ENCODE measurements around the gene BFAR. TPM values are rescaled to one million over a fixed set of nuclear protein-coding genes. Genes with fewer than 3 reads are reported as not detected.

Gene BFAR
- polyA plus RNA-seq, 1 of the 3 experiments (the other 2 are of a cell fraction) = 48.3 TPM

DNA sequence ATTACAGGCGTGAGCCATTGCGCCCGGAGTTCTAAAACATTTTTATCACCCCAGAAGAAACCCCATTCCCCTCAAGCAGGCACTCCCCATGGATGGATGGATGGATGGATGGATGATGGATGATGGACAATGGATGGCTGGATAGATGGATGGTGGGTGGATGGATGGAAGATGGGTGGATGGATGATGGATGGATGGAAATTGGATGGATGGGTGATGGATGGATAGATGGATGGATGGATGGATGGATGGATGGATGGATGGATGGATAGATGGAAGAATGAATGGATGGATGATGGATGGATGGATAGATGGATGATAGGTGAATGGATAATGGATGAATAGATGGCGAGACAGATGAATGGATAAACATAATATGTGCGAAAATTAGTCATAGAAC lies 44.9 kb downstream of the BFAR start:
- no peak for DNase-seq
- no peaks in the 10 kb centered on the region for H3K4me1 ChIP-seq (ENCODE audit: control insufficient read depth in 1 of 2, insufficient read depth in 2 of 2, low read depth in 1 of 2, low read length in 1 of 2)
- no peaks in the 10 kb centered on the region for H3K9me2 ChIP-seq
- no peak overlapping the region for H3K4me2 ChIP-seq
- no peaks in the 10 kb centered on the region for H4K20me1 ChIP-seq (ENCODE audit: insufficient read depth)
- no peak overlapping the region for H3K27ac ChIP-seq (ENCODE audit: low read depth in 2 of 2, low read length in 1 of 2)
- no peak overlapping the region for H3K9ac ChIP-seq
- no peaks in the 10 kb centered on the region for H3K9me3 ChIP-seq
- H3K79me2 ChIP-seq (ENCODE audit: insufficient read depth) = no peaks in the 10 kb centered on the region
- no peaks in the 10 kb centered on the region; the same call in 1 of the 2 replicates for H3K27me3 ChIP-seq (ENCODE audit: insufficient read depth)
- ChIA-PET CTCF (no interaction called here), POLR2A (interaction anchor here (0.6 kb wide), 1 partner anchor 21 kb away, joined by 3 read pairs; no protein-coding TSS in a partner anchor)
- H3F3A ChIP-seq (replicated peaks; ENCODE audit: insufficient read depth) = no peaks in the 10 kb centered on the region
- no peak overlapping the region for H3K4me3 ChIP-seq (ENCODE audit: low read depth in 2 of 2, low read length in 1 of 2)
- 73% methylated on average over 5 of the region's 5 CpGs for WGBS (ENCODE audit: low lambda C conversion rate)
- no peak overlapping the region for H2AFZ ChIP-seq (ENCODE audit: low read depth)
- TF ChIP-seq JUND (IDR thresholded peaks at IDR 0.05) = no peak
- TF ChIP-seq, protein P1, sequence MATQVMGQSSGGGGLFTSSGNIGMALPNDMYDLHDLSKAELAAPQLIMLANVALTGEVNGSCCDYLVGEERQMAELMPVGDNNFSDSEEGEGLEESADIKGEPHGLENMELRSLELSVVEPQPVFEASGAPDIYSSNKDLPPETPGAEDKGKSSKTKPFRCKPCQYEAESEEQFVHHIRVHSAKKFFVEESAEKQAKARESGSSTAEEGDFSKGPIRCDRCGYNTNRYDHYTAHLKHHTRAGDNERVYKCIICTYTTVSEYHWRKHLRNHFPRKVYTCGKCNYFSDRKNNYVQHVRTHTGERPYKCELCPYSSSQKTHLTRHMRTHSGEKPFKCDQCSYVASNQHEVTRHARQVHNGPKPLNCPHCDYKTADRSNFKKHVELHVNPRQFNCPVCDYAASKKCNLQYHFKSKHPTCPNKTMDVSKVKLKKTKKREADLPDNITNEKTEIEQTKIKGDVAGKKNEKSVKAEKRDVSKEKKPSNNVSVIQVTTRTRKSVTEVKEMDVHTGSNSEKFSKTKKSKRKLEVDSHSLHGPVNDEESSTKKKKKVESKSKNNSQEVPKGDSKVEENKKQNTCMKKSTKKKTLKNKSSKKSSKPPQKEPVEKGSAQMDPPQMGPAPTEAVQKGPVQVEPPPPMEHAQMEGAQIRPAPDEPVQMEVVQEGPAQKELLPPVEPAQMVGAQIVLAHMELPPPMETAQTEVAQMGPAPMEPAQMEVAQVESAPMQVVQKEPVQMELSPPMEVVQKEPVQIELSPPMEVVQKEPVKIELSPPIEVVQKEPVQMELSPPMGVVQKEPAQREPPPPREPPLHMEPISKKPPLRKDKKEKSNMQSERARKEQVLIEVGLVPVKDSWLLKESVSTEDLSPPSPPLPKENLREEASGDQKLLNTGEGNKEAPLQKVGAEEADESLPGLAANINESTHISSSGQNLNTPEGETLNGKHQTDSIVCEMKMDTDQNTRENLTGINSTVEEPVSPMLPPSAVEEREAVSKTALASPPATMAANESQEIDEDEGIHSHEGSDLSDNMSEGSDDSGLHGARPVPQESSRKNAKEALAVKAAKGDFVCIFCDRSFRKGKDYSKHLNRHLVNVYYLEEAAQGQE (IDR thresholded peaks at IDR 0.05; ENCODE audit: low read depth, low read length) = no peak
- no peak for TF ChIP-seq TAF1 (IDR thresholded peaks at IDR 0.05; ENCODE audit: borderline replicate concordance, low read depth, low read length)
- TF ChIP-seq, protein P2, sequence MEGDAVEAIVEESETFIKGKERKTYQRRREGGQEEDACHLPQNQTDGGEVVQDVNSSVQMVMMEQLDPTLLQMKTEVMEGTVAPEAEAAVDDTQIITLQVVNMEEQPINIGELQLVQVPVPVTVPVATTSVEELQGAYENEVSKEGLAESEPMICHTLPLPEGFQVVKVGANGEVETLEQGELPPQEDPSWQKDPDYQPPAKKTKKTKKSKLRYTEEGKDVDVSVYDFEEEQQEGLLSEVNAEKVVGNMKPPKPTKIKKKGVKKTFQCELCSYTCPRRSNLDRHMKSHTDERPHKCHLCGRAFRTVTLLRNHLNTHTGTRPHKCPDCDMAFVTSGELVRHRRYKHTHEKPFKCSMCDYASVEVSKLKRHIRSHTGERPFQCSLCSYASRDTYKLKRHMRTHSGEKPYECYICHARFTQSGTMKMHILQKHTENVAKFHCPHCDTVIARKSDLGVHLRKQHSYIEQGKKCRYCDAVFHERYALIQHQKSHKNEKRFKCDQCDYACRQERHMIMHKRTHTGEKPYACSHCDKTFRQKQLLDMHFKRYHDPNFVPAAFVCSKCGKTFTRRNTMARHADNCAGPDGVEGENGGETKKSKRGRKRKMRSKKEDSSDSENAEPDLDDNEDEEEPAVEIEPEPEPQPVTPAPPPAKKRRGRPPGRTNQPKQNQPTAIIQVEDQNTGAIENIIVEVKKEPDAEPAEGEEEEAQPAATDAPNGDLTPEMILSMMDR (IDR thresholded peaks at IDR 0.05) = no peak
- TF ChIP-seq MEF2A (IDR thresholded peaks at IDR 0.05; ENCODE audit: borderline replicate concordance, low read depth) = no peak
- no peak for TF ChIP-seq EP300 (IDR thresholded peaks at IDR 0.05; ENCODE audit: borderline replicate concordance in 1 of 2, low read depth in 1 of 2, low read length in 1 of 2)
- TF ChIP-seq RAD21 (IDR thresholded peaks at IDR 0.05; ENCODE audit: low read length) = no peak
- TF ChIP-seq, protein P3, sequence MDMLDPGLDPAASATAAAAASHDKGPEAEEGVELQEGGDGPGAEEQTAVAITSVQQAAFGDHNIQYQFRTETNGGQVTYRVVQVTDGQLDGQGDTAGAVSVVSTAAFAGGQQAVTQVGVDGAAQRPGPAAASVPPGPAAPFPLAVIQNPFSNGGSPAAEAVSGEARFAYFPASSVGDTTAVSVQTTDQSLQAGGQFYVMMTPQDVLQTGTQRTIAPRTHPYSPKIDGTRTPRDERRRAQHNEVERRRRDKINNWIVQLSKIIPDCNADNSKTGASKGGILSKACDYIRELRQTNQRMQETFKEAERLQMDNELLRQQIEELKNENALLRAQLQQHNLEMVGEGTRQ (IDR thresholded peaks at IDR 0.05; ENCODE audit: borderline replicate concordance, low read depth, low read length) = no peak
- TF ChIP-seq FOXM1 (IDR thresholded peaks at IDR 0.05; ENCODE audit: low read depth) = no peak
- TF ChIP-seq NFIC (IDR thresholded peaks at IDR 0.05; ENCODE audit: borderline replicate concordance) = no peak
- TF ChIP-seq, protein P4, sequence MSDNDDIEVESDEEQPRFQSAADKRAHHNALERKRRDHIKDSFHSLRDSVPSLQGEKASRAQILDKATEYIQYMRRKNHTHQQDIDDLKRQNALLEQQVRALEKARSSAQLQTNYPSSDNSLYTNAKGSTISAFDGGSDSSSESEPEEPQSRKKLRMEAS (IDR thresholded peaks at IDR 0.05; ENCODE audit: low read depth) = no peak
- no peak for TF ChIP-seq SMC3 (IDR thresholded peaks at IDR 0.05; ENCODE audit: low read depth, low read length)
- H3K36me3 ChIP-seq (replicated peaks in 1 of 2; ENCODE audit: control insufficient read depth in 1 of 2, insufficient read depth in 2 of 2, low read length in 1 of 2) = no peaks in the 10 kb centered on the region
